Smooth muscle cell of the brain vasculature (primary cell): ENCODE data around the gene SLC25A22.

ENCODE experiments used
- DNase-seq: peaks from one replicate; pipeline ENCODE4 v3.0.0-alpha.2; 2012; ENCODE audit warnings: low read depth, low spot score

The SLC25A22 gene

DNA sequence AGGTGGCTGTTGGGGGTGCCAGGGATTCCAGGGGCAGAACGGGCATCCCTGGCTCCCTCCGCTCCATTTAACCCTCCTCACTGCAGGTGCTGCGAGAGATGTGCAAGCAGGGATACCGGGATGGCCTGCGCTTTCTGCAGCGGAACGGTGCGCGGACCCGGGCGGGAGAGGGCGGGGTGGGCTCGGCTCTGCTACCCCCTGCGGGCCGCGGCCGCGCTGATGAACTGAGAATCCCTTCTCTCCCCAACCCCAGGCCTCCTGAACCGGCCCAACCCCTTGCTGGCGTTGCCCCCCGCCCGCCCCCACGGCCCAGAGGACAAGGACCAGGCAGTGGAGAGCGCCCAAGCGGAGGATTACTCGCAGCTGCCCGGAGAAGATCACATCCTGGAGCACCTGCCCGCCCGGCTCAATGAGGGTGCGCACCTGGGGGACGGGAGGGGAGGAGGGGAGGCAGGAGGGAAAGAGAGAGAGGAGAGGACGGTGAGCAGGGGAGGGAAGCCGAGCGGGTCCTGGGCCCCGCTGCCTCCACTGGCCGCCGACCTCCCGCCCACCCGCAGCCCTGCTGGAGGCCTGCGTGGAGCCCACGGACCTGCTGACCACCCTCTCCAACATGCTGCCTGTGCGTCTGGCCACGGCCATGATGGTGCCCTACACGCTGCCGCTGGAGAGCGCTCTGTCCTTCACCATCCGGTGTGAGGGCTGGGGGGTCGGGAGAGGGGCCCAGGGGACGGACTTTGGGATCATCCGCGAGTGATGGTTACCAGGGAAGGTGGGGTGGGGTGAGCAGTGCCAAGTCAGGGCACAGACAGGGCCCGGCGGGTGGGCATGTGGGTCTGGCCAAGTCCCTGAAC, 25.6 kb upstream of the SLC25A22 start:
- no peak for DNase-seq

- DNase-seq: no peak
These were observed 23.7 kb upstream of the SLC25A22 start for GRCh38 chr11:821512-822371.

DNA sequence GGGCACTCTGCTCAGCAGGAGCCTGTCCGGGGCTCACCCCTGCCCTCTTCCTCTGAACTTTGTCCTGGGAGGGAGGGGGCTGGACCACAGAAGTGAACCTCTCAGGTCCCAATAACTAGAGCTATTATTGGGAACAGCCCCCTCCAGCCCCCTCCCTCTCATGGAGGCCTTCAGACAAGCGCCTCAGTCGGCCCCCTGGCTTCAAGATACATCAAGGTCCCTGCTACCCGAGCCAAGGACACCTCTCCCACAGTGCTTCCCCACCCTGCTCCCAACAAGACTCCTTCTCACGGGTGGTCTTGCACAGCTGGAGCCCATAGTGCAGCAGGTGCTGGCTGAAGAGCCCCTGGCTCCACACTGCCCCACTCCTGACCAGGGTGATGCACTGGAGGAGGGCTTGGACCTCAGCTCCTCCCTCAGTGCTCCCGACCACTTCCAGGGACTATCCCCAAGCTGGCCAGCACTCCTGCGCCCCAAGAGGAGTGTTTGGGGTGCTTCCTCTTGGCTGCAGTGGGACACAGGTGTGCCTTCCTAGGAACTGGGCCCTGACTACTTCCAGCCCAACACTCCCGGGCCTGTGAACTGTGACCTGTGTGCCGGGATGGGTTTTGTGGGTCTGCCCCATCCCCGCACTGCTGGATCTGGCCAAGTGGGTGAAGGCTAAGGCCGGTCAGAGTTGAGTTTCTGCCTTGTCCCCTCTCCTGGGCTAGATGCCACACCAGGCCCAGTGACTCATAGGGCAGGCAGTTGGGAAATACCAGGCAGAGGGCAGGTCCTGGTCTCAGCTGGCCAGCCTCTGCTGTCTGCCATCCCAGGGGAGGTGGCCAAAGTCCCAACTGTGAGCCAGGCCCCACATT, 22.8 kb upstream of the SLC25A22 start:
- no peak for DNase-seq

DNA sequence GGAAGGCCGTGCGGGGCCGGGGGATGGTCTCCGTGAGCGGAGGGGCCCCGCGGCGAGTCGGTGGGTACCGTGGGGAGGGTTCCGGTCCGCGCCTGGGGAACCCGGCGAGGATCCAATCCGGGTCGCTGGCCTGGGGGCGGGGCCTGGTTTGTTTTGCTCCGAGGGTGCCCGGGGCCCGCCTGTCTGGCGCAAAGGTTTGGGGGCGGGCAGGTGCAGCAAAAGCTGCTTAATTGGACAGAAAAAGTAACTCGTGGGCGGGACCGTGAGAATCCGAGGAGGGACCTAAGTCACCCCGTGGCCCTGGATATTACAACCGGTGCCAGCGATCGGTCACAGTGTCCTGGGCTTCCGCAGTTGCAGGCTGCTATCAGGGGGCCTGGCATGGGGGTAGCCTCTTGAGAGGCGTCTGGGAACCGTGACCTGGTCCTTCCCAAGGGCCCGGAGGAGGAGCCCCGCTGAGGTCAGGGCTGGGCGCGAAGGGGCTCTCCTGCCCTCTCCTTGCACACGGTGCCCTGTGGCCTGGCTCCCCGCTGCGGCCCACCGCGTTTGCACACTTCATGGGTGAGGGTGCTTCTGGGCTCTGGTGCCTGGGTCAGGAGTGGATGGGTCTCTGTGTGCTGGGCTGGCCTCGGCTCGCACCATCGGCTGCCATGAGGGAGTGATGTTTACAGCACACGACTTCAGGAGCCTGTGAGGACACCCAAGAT, 22.0 kb upstream of the SLC25A22 start:
- DNase-seq: no peak

- DNase-seq: no peak
These were observed 21.2 kb upstream of the SLC25A22 start for GRCh38 chr11:819129-819931.

DNA sequence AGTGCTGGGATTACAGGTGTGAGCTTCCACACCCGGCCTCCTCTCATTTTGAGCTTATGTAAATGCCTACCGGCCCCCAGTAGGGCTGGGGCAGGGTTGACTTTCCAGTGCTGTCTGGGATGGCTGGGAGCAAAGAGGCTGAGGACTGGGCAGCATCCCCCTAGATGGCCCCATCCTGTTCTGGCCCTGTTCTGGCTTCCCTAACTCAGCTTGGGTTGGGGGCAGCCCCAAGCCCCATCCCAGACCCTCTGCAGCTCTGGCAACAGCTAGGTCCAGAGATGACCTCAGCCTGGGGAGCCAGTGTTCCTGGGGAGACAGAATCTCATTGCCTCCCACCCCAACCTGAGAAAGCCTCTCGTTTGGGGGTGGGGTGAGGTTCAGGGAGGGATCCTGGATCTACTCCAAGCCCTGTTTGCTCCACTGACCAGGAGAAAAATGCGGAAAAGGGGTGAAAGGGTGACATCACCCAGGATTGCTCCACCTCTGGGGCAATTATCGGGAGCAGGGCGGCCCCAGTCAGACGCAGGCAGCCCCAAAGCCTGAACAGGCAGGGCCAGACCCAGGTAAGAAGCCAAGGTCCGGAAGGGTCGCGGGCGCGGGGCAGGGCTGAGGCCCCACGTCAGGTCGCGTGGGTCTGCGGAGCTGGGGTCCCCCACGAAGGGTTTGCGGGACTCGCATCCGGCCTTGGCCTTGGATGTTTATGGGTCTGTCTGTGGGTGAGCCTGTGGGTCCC, 20.5 kb upstream of the SLC25A22 start, which contains the start of gene PNPLA2:
Gene PNPLA2 (plus strand): TSS at position 519 of the 733 bp plus-strand sequence. CDS start 805 bp downstream, outside the sequence.
- no peak for DNase-seq

- no peak for DNase-seq
These were observed 18.3 kb upstream of the SLC25A22 start for GRCh38 chr11:816433-816779.

GRCh38 chr11:815675-816432, 17.8 kb upstream of the SLC25A22 start:
- DNase-seq: no peak

- no peak for DNase-seq
These were observed 15.5 kb upstream of the SLC25A22 start for GRCh38 chr11:813456-814096.

DNA sequence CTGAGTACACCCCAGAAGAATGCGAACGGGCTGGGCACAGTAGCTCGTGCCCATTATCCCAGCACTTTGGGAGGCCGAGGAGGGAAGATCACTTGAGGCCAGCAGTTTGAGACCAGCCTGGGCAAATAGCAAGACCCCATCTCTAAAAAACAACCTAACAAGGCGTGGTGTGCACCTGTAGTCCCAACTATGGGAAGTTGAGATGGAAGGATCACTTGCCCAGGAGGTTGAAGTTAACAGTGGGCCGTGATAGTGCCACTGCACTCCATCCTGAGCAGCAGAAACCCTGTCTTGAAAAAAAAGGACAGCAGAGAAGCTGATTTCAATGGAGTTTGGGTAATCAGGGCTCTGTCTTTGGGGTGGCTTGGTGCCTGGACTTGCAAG, 15.0 kb upstream of the SLC25A22 start:
- DNase-seq: no peak

DNA sequence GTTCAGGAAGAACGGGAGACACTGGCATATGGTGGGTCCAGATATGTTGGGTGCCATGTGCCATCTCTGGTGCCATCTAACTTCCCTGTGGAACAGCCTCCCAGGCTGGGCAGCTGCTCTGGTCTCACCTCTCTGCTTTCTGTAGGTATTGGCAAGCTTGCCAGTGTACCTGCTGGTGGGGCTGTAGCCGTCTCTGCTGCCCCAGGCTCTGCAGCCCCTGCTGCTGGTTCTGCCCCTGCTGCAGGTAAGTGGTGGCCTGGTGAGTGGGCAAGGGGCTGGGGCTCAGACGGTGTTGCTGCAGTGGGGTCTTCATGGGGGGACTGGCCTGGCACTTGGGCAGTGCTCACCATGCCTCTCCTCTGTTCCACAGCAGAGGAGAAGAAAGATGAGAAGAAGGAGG, 14.3 kb upstream of the SLC25A22 start:
- no peak for DNase-seq

GRCh38 chr11:811446-812245, 13.6 kb upstream of the SLC25A22 start:
- DNase-seq: no peak

GRCh38 chr11:810040-810567, 12.0 kb upstream of the SLC25A22 start:
- DNase-seq: no peak

GRCh38 chr11:809287-810039, 11.4 kb upstream of the SLC25A22 start, which contains the start of gene RPLP2:
Gene RPLP2, plus strand, starts transcription at chr11:809967. Its CDS starts 268 bp downstream, at chr11:810235.
- DNase-seq: peak; percentile 94

- no peak for DNase-seq
These were observed 10.6 kb upstream of the SLC25A22 start for GRCh38 chr11:808427-809286.
